Glutamatergic neuron (in vitro differentiated cells): ENCODE data around the gene URGCP. TPM values are rescaled to one million over a fixed set of nuclear protein-coding genes. Genes with fewer than 3 reads are reported as not detected.
A peak's percentile ranks its signal among the peaks of the same experiment; 100 is the strongest.

Experiments used
- DNase-seq: peaks from one replicate; pipeline ENCODE4 v3.0.0; 2022
- H3K27ac Mint-ChIP-seq: one replicate; pipeline ENCODE4 v1.8.0; 2020; ENCODE audit warnings: mild to moderate bottlenecking, mixed read lengths, inconsistent platforms; ENCODE audit not compliant: unreplicated experiment
- H3K27me3 Mint-ChIP-seq: one replicate; pipeline ENCODE4 v1.8.0; 2020; ENCODE audit warnings: mild to moderate bottlenecking, moderate library complexity, mixed read lengths, inconsistent platforms; ENCODE audit not compliant: unreplicated experiment
- H3K36me3 Mint-ChIP-seq: one replicate; pipeline ENCODE4 v1.8.0; 2020; ENCODE audit warnings: mild to moderate bottlenecking, mixed read lengths, inconsistent platforms; ENCODE audit not compliant: unreplicated experiment
- H3K4me1 Mint-ChIP-seq: one replicate; pipeline ENCODE4 v1.8.0; 2020; ENCODE audit warnings: mild to moderate bottlenecking, low read depth, mixed read lengths, inconsistent platforms; ENCODE audit not compliant: unreplicated experiment
- H3K4me3 Mint-ChIP-seq: one replicate; pipeline ENCODE4 v1.8.0; 2020; ENCODE audit warnings: mild to moderate bottlenecking, mixed read lengths, inconsistent platforms; ENCODE audit not compliant: unreplicated experiment
- H3K9me3 Mint-ChIP-seq: one replicate; pipeline ENCODE4 v1.8.0; 2020; ENCODE audit warnings: mild to moderate bottlenecking, moderate library complexity, mixed read lengths, inconsistent platforms; ENCODE audit not compliant: unreplicated experiment
- CTCF ChIP-seq: fragments of 200-600 bp; sonication (generic); IDR thresholded peaks from one replicate; pipeline ENCODE4 v1.5.0; 2021; ENCODE audit not compliant: partially characterized antibody, unreplicated experiment
- total RNA-seq: library from RNA; stranded (reverse); fragmentation: NEBNext Ultra II Directional; extraction: Animal tissue kit (Norgen Biotek cat#: 25700); gene quantifications from one replicate; pipeline ENCODE4 v1.2.1, GENCODE V29; 2021; ENCODE audit not compliant: unreplicated experiment

Gene URGCP
- total RNA-seq, 1 donor from 2014 or later = 17.8 TPM

- Mint-ChIP-seq H3K9me3 (peaks cover 9% of the 10 kb centered on the region), H3K36me3 (peaks cover 4% of the 10 kb centered on the region), H3K4me3 (no peak overlapping the region), H3K27ac (peak overlapping the region; percentile 72), H3K27me3 (peaks cover 10% of the 10 kb centered on the region), H3K4me1 (peaks cover 26% of the 10 kb centered on the region)
- DNase-seq = no peak
- TF ChIP-seq CTCF = no peak
These were observed 45.6 kb upstream of the URGCP start for GRCh38 chr7:43952028-43952427.

DNA sequence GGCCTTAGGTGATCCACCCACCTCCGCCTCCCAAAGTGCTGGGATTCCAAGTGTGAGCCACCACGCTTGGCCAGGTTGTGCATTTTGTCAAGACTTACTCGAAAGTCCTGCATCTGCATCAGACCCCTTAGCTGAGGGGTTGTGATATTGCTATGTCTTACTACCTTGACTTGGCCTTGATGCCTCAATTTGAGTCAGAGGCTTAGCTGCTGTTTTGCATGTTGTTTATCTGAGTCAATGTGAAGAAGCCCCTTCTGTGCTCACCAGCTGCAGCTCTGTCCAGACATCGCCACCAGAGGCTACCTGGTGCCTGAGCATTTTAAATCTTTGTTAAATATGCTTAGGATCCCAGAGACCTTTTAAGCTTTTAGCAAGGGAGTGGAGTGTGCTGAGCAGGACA, 37.9 kb upstream of the URGCP start:
- no peak overlapping the region for H3K4me3 Mint-ChIP-seq
- TF ChIP-seq CTCF = no peak
- H3K27ac Mint-ChIP-seq = no peak overlapping the region
- no peaks in the 10 kb centered on the region for H3K36me3 Mint-ChIP-seq
- H3K27me3 Mint-ChIP-seq = no peaks in the 10 kb centered on the region
- DNase-seq = no peak
- no peaks in the 10 kb centered on the region for H3K4me1 Mint-ChIP-seq
- H3K9me3 Mint-ChIP-seq = no peaks in the 10 kb centered on the region

- TF ChIP-seq CTCF = no peak
- H3K27me3 Mint-ChIP-seq = no peaks in the 10 kb centered on the region
- H3K36me3 Mint-ChIP-seq = no peaks in the 10 kb centered on the region
- H3K4me3 Mint-ChIP-seq = no peak overlapping the region
- H3K27ac Mint-ChIP-seq = no peak overlapping the region
- no peaks in the 10 kb centered on the region for H3K4me1 Mint-ChIP-seq
- H3K9me3 Mint-ChIP-seq = no peaks in the 10 kb centered on the region
- DNase-seq = no peak
These were observed 37.2 kb upstream of the URGCP start for GRCh38 chr7:43943417-43944187.

DNA sequence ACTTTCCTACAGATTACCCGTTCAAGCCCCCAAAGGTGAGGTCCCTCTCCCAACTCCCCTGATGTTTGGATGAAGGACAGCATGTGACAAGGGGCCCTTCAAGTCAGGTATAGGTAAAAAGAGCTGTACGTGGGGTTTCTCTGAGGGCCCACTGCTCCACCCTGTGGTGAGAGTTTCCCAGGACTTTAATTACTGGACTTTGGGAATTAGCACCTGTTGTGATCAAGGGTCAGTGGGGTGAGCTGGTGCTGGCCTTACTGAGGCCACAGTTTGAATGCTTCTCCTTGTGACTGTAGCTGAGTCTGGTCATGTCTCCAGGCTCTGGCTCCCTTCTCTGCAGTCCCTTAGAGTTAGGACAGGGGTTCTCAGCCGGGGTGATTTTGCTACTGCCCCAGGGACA, 36.6 kb upstream of the URGCP start:
- no peaks in the 10 kb centered on the region for H3K36me3 Mint-ChIP-seq
- no peak overlapping the region for H3K27ac Mint-ChIP-seq
- DNase-seq = no peak
- H3K4me1 Mint-ChIP-seq = no peaks in the 10 kb centered on the region
- no peak for TF ChIP-seq CTCF
- H3K4me3 Mint-ChIP-seq = no peak overlapping the region
- no peaks in the 10 kb centered on the region for H3K27me3 Mint-ChIP-seq
- H3K9me3 Mint-ChIP-seq = no peaks in the 10 kb centered on the region

- H3K4me3 Mint-ChIP-seq = no peak overlapping the region
- no peaks in the 10 kb centered on the region for H3K4me1 Mint-ChIP-seq
- H3K9me3 Mint-ChIP-seq = no peaks in the 10 kb centered on the region
- H3K36me3 Mint-ChIP-seq = no peaks in the 10 kb centered on the region
- H3K27ac Mint-ChIP-seq = no peak overlapping the region
- no peak for TF ChIP-seq CTCF
- no peaks in the 10 kb centered on the region for H3K27me3 Mint-ChIP-seq
- DNase-seq = no peak
These were observed 35.9 kb upstream of the URGCP start for GRCh38 chr7:43942250-43942649.
